GM18870 (cell line): ENCODE measurements around the gene CDH13.

ENCODE experiments used
- ATAC-seq: cut with Tn5 transposase; IDR thresholded peaks from one replicate; pipeline ENCODE4 v1.9.1; 2021; ENCODE audit warnings: moderate library complexity; ENCODE audit not compliant: unreplicated experiment

Gene CDH13

GRCh38 chr16:83312718-83313245, 686.0 kb downstream of the CDH13 start:
- ATAC-seq = no peak

DNA sequence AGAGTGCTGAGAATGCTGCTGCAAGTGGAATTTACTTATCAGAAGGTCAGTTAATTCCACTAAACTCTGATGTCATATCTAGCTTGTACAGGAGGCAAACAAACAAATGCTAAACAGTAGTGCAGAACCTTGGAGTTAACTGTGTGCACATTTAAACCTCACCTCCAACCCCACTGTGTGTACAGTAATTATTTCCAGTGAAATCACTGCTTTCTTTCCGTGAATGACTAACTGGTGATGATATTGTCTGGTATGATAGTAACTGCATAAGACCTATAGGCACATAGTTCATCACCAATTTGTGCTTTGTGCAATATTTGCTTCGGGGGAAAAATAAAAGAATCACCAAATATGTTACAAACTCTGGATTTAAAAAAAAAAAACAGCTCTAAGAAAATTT, 688.5 kb downstream of the CDH13 start:
- no peak for ATAC-seq

DNA sequence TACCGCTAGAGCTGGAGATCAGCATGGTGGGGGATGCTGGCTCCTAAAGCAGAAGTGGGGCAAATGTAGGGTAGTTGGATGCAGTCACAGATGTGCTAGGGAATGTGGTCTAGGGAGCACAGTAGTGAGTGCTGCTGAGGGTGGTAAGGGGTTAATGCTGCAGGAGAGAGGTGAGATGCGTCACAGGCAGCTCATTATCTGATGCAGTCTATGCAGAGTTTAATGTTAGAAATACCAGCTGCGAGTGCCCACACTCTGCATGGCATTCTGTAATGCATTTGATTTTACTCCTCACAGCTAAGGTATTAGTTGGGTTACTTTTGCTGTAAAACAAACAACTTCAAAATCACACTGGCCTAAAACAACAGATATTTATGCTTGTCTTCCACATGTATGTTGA, 689.7 kb downstream of the CDH13 start:
- ATAC-seq = no peak

DNA sequence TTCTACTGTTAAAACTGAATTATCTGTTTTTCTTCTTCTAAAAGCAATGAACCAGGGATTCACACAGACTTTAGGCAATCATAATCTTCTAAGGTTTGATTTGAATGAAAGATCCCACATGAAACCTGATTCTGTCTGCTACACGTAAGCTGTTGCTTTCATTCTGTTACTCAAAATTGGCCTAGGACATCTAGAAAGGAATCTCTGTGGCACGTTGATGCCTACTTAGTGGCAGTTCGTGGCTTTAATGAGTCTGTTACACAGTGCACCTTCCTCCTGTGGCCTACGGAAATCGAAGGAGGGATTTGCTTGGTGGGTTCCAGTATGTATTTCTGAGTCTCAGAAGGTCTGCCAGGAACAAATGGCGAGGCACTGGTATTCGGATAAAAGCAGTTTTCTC, 691.6 kb downstream of the CDH13 start:
- no peak for ATAC-seq

DNA sequence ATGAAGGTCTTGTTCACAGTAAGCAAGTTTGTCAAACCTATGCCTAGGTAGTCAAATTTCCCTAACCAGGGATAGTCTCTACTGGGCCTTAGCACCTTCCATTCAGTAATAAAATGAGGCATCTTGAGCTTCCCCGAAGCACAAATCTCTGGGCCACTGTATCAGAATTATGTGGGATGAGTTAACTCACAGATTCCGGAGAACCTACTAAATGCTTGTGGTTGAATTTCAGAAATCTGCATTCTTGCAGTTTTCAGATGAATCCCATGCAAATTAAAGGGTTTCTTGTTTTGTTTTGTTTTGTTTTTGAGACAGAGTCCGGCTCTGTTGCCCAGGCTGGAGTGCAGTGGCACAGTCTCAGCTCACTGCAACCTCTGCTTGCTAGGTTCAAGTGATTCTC, 702.2 kb downstream of the CDH13 start:
- ATAC-seq = no peak

DNA sequence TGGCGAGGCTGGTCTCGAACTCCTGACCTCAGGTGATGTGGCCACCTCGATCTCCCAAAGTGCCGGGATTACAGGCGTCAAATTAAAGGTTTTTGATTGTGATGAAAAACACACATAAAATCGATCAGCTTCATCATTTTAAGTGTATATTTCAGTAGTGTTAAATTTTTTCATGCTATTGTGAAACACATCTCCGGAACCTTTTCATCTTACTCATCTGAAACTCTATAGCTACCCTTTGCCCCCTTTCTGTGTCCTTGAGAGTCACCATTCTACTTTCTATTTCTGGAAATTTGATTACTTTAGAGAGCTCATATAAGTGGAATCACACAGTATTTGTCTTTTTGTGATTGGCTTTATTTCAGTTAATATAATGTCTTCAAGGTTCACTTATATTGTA, 702.7 kb downstream of the CDH13 start:
- ATAC-seq = no peak

GRCh38 chr16:83330251-83330650, 703.5 kb downstream of the CDH13 start:
- ATAC-seq = no peak

- no peak for ATAC-seq
These were observed 708.3 kb downstream of the CDH13 start for GRCh38 chr16:83335076-83335475.

DNA sequence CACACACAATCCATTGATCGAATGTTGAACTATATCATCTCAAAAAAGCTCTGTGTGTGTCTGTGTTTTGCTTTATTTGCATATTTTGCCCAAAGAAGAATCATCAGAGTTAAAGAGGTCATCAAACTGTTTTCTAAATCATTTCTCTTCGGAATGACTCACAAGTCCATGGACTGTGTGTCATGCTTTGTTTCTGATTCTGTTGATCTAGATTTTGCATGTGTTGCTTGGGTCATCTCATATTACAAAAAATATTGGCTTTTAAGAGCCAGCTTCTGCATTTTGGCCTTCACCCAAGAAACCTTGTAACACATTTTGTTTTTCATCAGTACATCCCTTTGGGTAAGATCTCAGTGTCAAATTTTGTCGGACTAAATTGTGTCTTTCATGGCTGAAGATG, 709.8 kb downstream of the CDH13 start:
- no peak for ATAC-seq

- no peak for ATAC-seq
These were observed 711.4 kb downstream of the CDH13 start for GRCh38 chr16:83338138-83338537.

GRCh38 chr16:83338941-83339340, 712.2 kb downstream of the CDH13 start:
- no peak for ATAC-seq

GRCh38 chr16:83343935-83344366, 717.2 kb downstream of the CDH13 start:
- no peak for ATAC-seq

- ATAC-seq = no peak
These were observed 719.3 kb downstream of the CDH13 start for GRCh38 chr16:83345846-83346640.

DNA sequence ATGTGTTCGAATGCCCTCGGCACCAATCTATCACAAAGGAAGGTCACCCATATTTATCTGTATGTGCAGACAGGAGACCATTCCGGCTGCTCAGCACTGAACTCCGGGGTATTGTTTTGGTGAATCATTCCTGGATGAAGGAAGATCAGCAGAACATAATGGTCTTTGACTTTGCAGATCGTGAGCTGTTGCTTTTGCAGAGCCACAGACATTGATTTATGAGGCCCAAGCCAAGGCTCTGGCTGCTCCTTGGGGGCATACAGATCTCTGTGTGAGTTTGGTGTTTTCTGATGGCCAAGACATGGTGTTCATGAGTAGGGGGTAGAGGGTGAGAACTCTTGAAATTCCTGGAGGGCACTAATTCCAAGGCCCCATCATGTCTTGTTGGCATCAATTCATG, 722.2 kb downstream of the CDH13 start:
- ATAC-seq = no peak

DNA sequence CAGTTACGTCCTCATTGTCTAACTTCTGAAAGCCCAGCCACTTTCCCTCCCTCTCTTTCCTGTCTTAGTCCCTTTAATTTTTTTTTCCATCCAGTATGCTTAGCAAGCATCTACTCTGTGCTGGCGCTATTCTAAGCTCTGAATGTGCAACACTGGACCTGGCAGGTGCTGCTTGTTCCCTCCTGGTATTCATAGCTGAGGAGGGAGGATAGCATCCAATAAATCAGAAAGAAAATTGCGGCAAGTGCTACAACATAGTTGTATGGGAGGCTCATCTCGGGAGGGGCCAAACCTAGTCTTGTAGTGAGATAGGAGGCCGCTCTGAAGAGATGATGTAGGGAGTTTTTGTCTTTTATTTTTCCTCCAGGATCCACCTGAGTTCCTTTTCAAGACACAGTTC, 723.7 kb downstream of the CDH13 start:
- no peak for ATAC-seq

DNA sequence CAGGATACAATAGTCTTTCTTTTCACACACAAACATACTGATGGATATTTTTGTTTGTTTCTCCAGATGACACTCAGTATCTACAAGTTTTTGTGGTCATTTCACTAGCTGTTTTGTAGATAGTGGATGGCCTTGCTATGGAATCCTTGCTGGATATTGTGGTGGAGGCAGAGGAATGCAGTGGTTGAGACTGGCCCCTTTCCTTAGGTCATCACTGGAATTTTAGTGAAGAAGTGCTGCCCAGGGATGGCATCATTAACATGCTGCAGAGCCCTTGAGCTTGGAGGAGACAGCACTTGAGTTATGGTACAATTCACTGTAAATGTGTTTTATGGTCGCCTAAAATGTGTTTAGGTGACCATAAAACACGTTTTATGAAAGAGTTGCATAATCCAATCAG, 725.1 kb downstream of the CDH13 start:
- ATAC-seq = no peak

DNA sequence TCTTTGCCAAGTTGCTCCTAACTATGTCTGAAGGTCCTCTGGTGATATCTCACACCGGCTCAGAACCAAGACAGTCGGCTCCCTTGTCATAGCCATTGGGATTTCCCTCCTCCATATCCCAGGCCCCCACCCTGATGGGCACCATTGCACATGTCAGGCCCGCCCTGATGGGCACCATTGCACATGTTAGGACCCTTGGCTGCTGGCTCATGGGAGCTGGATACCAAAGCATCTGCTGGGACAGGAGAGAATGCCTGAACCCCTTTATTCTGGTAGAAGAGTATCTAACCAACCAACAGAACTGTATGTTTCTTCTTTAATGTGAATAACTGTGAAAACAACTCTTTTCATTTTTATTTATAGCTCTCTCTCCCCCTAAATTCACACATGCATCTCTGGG, 726.5 kb downstream of the CDH13 start:
- ATAC-seq = no peak

DNA sequence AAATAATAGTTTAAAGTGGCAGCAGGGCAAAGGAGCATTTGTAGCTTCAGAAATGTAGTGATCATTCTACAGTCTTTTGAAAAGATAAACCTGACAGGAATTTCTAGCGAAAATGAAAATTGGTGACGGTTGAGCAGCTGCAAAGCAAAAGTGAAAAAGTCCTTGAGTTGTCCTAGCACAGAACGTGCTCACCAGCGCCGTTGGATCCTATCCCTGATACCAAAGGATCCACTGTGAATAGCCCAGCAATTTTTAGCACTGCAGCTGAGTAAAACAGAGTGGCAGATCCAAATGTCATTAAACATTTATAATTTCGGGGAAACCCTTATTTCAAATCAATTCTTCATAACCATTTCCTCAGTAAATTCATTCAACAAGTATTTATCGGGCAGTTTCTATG, 727.2 kb downstream of the CDH13 start:
- ATAC-seq = no peak

DNA sequence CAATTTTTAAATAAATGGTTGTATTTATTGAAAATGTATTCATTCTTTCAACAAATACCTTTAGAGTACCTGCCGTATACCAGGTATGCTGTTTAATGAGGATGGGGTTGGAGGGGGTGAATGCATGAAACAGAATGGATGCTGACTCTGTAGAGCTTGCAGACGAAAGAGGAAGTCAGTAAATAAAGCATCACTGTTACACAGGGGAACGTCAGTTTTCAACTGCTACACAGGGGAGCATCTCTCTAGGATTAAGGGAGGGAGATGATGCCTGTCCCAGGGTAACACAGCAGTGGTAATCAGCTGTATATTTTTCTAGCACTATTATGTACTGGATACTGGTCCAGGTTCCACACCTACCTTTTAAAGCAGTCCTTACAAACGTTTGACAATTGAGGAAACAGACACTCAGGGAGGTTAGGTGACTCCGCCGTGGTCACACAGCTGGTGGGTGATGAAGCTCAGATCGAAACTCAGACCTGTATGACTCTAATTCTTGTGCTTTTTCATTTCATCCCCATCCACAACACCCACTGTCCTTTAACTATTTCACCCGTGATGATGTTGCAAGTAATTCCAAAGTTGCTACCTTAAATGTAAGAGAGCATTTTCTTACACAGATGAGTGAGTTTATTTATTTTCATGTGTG, 728.9 kb downstream of the CDH13 start:
- ATAC-seq = no peak

DNA sequence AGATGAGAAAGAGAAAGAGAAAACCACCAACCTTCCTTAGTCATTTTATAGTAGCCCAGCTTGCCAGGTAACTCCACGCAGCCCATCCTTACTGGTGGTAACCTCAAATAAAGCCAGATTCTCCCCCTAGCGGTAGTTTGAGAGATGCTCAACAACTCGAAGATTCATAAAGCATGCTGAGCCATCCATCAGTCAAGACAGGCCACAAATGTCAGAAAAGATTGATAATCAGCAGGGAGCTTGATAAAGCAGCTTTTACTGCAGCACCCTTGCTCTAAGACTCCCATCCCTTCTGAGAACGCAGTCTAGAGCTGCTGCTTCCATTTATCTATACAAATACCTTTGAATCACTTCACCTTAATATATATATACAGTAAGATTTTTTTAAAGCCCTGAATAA, 729.5 kb downstream of the CDH13 start:
- no peak for ATAC-seq

DNA sequence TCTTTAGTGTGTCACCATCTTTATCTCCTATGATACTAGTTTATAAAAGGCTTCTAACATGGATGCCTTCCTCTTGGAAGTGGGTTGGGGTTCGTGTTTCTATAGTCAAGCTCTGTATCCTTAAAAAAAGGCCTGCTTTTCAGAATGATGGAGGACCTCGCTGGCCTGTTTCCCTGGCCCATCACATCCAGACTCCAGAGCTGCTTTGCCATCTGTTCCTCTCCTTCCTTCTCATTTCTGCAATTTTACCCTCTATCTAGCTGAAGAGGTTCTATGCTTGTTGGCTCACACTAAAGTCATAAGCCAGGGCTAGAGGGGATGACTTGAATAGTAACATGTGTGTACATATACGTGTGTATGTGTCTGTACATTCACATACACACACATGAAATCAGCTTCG, 730.2 kb downstream of the CDH13 start:
- ATAC-seq = no peak

- ATAC-seq = no peak
These were observed 736.8 kb downstream of the CDH13 start for GRCh38 chr16:83363521-83363920.
